Measurements from ENCODE around the gene RYK.

- no peak for TF ChIP-seq CTCF (conservative IDR thresholded peaks at IDR 0.05 in 1 of 2, IDR thresholded peaks at IDR 0.05 in 1 of 2; ENCODE audit: low read depth in 1 of 2, low read length in 2 of 2)
- no peak for TF ChIP-seq EZH2 (IDR thresholded peaks at IDR 0.05; ENCODE audit: low read length, missing control alignments)
Measured at GRCh38 chr3:134232151-134232550, 18.5 kb downstream of the RYK start.
